PC-3 (cell line): ENCODE measurements around the gene SYNPO.

ENCODE experiments used
- EZH2 ChIP-seq: fragments of 300-600 bp; sonication (generic); IDR thresholded peaks from one replicate; pipeline ENCODE4 v1.6.1; 2017; ENCODE audit warnings: antibody characterized with exemption, mild to moderate bottlenecking, low read length; ENCODE audit not compliant: unreplicated experiment
- EZH2phosphoT487 ChIP-seq: fragments of 300-600 bp; sonication (generic); IDR thresholded peaks from 2 replicates; pipeline ENCODE4 v1.6.1; 2018; ENCODE audit warnings: mild to moderate bottlenecking, antibody characterized with exemption, low read length, borderline replicate concordance
- TF ChIP-seq, protein P1 (sequence below): fragments of 300-600 bp; sonication (generic); conservative IDR thresholded peaks from 2 replicates; pipeline ENCODE4 v1.5.1; 2017; ENCODE audit warnings: antibody characterized with exemption, low read depth, mild to moderate bottlenecking, low read length

DNA sequence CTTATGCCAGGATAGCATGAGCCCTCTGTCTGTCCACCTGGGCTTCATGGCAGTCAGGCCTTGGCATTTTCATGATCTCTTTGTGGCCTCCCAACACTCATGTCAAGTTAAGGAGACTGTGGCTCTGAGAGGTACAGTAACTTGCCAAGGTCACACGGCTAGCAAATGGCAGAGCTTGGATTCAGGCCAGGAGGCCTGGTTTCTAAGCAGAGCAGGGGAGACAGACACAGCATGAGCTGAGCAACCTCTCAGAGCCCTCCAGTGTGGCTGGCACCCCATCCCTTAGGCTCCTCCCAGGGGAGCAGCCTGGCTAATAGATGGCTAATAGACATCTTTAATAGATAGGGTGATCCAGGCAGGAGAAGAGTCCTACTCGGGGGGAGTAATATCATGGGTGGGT is 4.1 kb downstream of the SYNPO start:
- TF ChIP-seq, protein P1, sequence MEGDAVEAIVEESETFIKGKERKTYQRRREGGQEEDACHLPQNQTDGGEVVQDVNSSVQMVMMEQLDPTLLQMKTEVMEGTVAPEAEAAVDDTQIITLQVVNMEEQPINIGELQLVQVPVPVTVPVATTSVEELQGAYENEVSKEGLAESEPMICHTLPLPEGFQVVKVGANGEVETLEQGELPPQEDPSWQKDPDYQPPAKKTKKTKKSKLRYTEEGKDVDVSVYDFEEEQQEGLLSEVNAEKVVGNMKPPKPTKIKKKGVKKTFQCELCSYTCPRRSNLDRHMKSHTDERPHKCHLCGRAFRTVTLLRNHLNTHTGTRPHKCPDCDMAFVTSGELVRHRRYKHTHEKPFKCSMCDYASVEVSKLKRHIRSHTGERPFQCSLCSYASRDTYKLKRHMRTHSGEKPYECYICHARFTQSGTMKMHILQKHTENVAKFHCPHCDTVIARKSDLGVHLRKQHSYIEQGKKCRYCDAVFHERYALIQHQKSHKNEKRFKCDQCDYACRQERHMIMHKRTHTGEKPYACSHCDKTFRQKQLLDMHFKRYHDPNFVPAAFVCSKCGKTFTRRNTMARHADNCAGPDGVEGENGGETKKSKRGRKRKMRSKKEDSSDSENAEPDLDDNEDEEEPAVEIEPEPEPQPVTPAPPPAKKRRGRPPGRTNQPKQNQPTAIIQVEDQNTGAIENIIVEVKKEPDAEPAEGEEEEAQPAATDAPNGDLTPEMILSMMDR = no peak
- no peak for TF ChIP-seq EZH2
- TF ChIP-seq EZH2phosphoT487 = no peak
